NCI-H1417 treated with DMSO at 0.1 percent for 48 hours (cell line): ENCODE data around the gene GTF2H2.
"Not testable (repeated sequence)": the region's sequence is repeated elsewhere in the genome, so short reads cannot be mapped to it uniquely, and the experiment has no call there.

ENCODE experiments used
- DNase-seq: peaks from one replicate; lab custom pipeline; 2025; lab: John Stamatoyannopoulos, UW

The GTF2H2 gene

DNA sequence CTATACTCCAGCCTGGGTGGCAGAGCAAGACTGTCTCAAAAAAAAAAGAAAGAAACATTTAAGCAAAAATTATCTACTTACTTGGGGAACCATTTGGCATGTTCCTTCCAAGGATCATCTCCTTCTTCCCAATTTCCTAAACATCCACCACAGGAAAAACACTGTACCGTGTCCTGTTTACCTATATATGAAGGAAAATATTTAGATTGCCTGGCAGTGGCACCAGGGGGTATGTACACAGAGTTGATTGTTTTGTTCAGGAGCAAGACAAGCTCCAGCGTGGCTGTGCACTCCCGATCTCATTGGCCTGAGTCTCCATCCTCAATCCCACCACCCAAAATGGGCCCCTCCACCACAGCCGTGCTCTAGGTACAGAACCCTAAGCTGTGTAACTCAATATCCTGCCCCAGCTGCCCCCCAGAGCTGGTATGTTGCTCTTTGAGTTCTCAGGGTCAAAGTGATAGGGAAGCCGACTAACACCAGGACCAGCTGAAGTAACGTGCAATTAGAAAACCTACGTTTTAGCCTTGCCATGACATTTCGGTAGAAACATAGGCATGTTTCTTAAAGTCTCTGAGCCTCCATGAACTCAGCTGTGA lies 56.2 kb downstream of the GTF2H2 start:
- DNase-seq = no peak

- not testable (repeated sequence) for DNase-seq
These were observed 60.5 kb downstream of the GTF2H2 start for GRCh38 chr5:71006983-71007382.
